NCI-H446 treated with DMSO at 0.1 percent for 48 hours (cell line): ENCODE measurements around the gene SASH1.
"Not testable (repeated sequence)": the region's sequence is repeated elsewhere in the genome, so short reads cannot be mapped to it uniquely, and the experiment has no call there.

Experiments
- DNase-seq: peaks from one replicate; lab custom pipeline; 2025; lab: John Stamatoyannopoulos, UW

SASH1 gene

GRCh38 chr6:148329596-148330381, 12.8 kb upstream of the SASH1 start:
- no peak for DNase-seq

- DNase-seq = no peak
Observed at GRCh38 chr6:148332088-148332487, 10.6 kb upstream of the SASH1 start.

- DNase-seq = no peak
Observed at GRCh38 chr6:148336901-148337300, 5.7 kb upstream of the SASH1 start.

- DNase-seq = no peak
Observed at GRCh38 chr6:148339766-148340165, 2.9 kb upstream of the SASH1 start.

- no peak for DNase-seq
Observed at GRCh38 chr6:148340586-148341297, 1.9 kb upstream of the SASH1 start.

- DNase-seq = no peak
Observed at GRCh38 chr6:148342100-148342349, 613 bp upstream of the SASH1 start.

GRCh38 chr6:148343047-148343782, 577 bp downstream of the SASH1 start:
- DNase-seq = no peak

GRCh38 chr6:148345176-148345575, 2.5 kb downstream of the SASH1 start:
- no peak for DNase-seq

- no peak for DNase-seq
Observed at GRCh38 chr6:148345578-148345977, 2.9 kb downstream of the SASH1 start.

- no peak for DNase-seq
Observed at GRCh38 chr6:148346681-148347440, 4.2 kb downstream of the SASH1 start.

GRCh38 chr6:148347441-148348054, 4.9 kb downstream of the SASH1 start:
- DNase-seq = no peak

GRCh38 chr6:148348335-148348734, 5.7 kb downstream of the SASH1 start:
- DNase-seq = no peak

GRCh38 chr6:148348778-148349177, 6.1 kb downstream of the SASH1 start:
- DNase-seq = no peak

- no peak for DNase-seq
Observed at GRCh38 chr6:148349466-148349865, 6.8 kb downstream of the SASH1 start.

GRCh38 chr6:148351309-148351708, 8.7 kb downstream of the SASH1 start:
- no peak for DNase-seq

GRCh38 chr6:148352421-148352820, 9.8 kb downstream of the SASH1 start:
- DNase-seq = not testable (repeated sequence)

GRCh38 chr6:148358196-148358785, 15.7 kb downstream of the SASH1 start:
- DNase-seq = no peak

- DNase-seq = no peak
Observed at GRCh38 chr6:148359228-148359627, 16.6 kb downstream of the SASH1 start.

- DNase-seq = no peak
Observed at GRCh38 chr6:148364056-148364824, 21.6 kb downstream of the SASH1 start.

GRCh38 chr6:148365041-148365440, 22.4 kb downstream of the SASH1 start:
- DNase-seq = no peak
